K562 (cell line): Measurements from ENCODE around the gene TUBB2A. TPM values are rescaled to one million over a fixed set of nuclear protein-coding genes. Genes with fewer than 3 reads are reported as not detected.

Source experiments
- ATAC-seq: fragments of 200-7000 bp; cut with Tn5 transposase; 3 replicates; pipeline ENCODE4 v1.9.1; 2020; ENCODE audit warnings: moderate library complexity
- BruUV-seq: library from RNA; stranded (reverse); fragments of 400-500 nt; replicated peaks from 2 replicates; lab custom pipeline; 2021; lab: Mats Ljungman, UMichigan
- CTCF ChIA-PET: fragments of 300-600 bp; formaldehyde crosslinking; extraction: SDS; loops from one replicate; lab custom pipeline; 2021; ENCODE audit warnings: low intra/inter-chr PET ratio; lab: Yijun Ruan, JAX
- POLR2A ChIA-PET: fragments of 300-600, 350-650 bp; sonication (Branson Sonifier 250); formaldehyde crosslinking; extraction: SDS; loops from one replicate; lab custom pipeline; 2021; ENCODE audit warnings: antibody characterized with exemption, inconsistent platforms; lab: Yijun Ruan, JAX
- DNase-seq, 4 experiments: peaks; one replicate each; pipeline versions ENCODE4 v3.0.0 to v3.0.0-alpha.2; 2011 to 2018; ENCODE audit warnings: low spot score in 3 of 4, mixed read lengths in 3 of 4; ENCODE audit errors: extremely low read depth in 1 of 4
- FAIRE-seq: peaks from 2 replicates; lab custom pipeline; 2011; peaks lifted over from hg19 to GRCh38; lab: Jason Lieb, UNC
- H2AFZ ChIP-seq: 2 replicates; pipeline ENCODE4 v1.6.0; 2011; ENCODE audit warnings: low read depth, low read length, control low read depth, inconsistent platforms
- H3K27ac ChIP-seq: fragments of 200-600 bp; 3 replicates; pipeline ENCODE4 v1.8.0; 2011; ENCODE audit warnings: low read depth, mild to moderate bottlenecking, control low read depth, inconsistent platforms, low read length, moderate library complexity, mixed read lengths; ENCODE audit errors: extremely low read depth
- H3K27me3 ChIP-seq, 2 experiments: fragments of 300-600 bp in 1 of 2; 2 replicates in 1 of 2; 3 replicates in 1 of 2; pipeline versions ENCODE4 v1.6.0 to v1.8.0; 2011; ENCODE audit warnings: inconsistent platforms in 2 of 2, low read length in 2 of 2, mild to moderate bottlenecking in 1 of 2, mixed read lengths in 1 of 2, moderate library complexity in 1 of 2; ENCODE audit not compliant: control insufficient read depth in 2 of 2, insufficient read depth in 2 of 2
- H3K36me3 ChIP-seq: fragments of 300-600 bp; 3 replicates; pipeline ENCODE4 v1.8.0; 2011; ENCODE audit warnings: mild to moderate bottlenecking, low read length, inconsistent platforms; ENCODE audit not compliant: control insufficient read depth, insufficient read depth
- H3K4me1 ChIP-seq, 2 experiments: fragments of 200-600 bp in 1 of 2; replicated peaks in 1 of 2; 2 replicates in 1 of 2; 3 replicates in 1 of 2; pipeline versions ENCODE4 v1.5.1 to v1.8.0; 2011; ENCODE audit warnings: inconsistent platforms in 2 of 2, low read length in 2 of 2, mild to moderate bottlenecking in 1 of 2, mixed read lengths in 1 of 2, moderate library complexity in 1 of 2; ENCODE audit not compliant: control insufficient read depth in 2 of 2, insufficient read depth in 2 of 2
- H3K4me2 ChIP-seq: 2 replicates; pipeline ENCODE4 v1.6.1; 2011; ENCODE audit warnings: low read length, control low read depth, inconsistent platforms, mixed read lengths; ENCODE audit not compliant: insufficient read depth
- H3K4me3 ChIP-seq: fragments of 200-600 bp; sonication (generic), shearing (Covaris generic); 2 replicates; pipeline ENCODE4 v1.5.1; 2016; ENCODE audit warnings: control low read depth, inconsistent platforms
- H3K79me2 ChIP-seq: fragments of 200-600 bp; 3 replicates; pipeline ENCODE4 v1.8.0; 2011; ENCODE audit warnings: low read length, inconsistent platforms; ENCODE audit not compliant: control insufficient read depth, insufficient read depth
- H3K9ac ChIP-seq, 2 experiments: 2 replicates each; pipeline versions ENCODE4 v1.6.0 to v1.6.1; 2011; ENCODE audit warnings: low read depth in 2 of 2, low read length in 2 of 2, control low read depth in 1 of 2, inconsistent platforms in 1 of 2, mild to moderate bottlenecking in 1 of 2, mixed read lengths in 1 of 2; ENCODE audit not compliant: insufficient read depth in 1 of 2
- H3K9me1 ChIP-seq: one replicate; pipeline ENCODE4 v1.6.0; 2011; ENCODE audit warnings: inconsistent platforms, mild to moderate bottlenecking, low read length, moderate library complexity; ENCODE audit not compliant: control insufficient read depth, insufficient read depth
- H3K9me3 ChIP-seq: replicated peaks from 2 replicates; pipeline ENCODE4 v1.5.1; 2011; ENCODE audit warnings: low read depth, low read length, inconsistent platforms; ENCODE audit not compliant: control insufficient read depth, insufficient read depth
- H4K20me1 ChIP-seq: replicated peaks from 2 replicates; pipeline ENCODE4 v1.6.1; 2011; ENCODE audit warnings: low read length, inconsistent platforms, mixed read lengths; ENCODE audit not compliant: control insufficient read depth, insufficient read depth
- AFF4 ChIP-seq: sonication (generic); formaldehyde crosslinking; IDR thresholded peaks from 2 replicates; pipeline ENCODE4 v1.8.0; 2023; ENCODE audit warnings: mild to moderate bottlenecking, missing genetic modification reagents
- ELF2 ChIP-seq: fragments of 250-450 bp; sonication (Bioruptor Pico); IDR thresholded peaks from 2 replicates; pipeline ENCODE4 v1.5.0; 2021; ENCODE audit warnings: mild to moderate bottlenecking
- GTF2E2 ChIP-seq: fragments of 200-800 bp; sonication (Bioruptor generic); IDR thresholded peaks from 2 replicates; pipeline ENCODE4 v1.6.1; 2016; ENCODE audit warnings: missing genetic modification characterization, missing compliant biosample characterization
- KDM1A ChIP-seq, 2 experiments: fragments of 450-650 bp; IDR thresholded peaks; 2 replicates each; pipeline ENCODE4 v1.6.1; 2016; ENCODE audit warnings: mild to moderate bottlenecking in 2 of 2
- KDM5B ChIP-seq: fragments of 200-600 bp; sonication (generic); IDR thresholded peaks from 2 replicates; pipeline ENCODE4 v1.6.1; 2012; ENCODE audit warnings: low read depth, mild to moderate bottlenecking, moderate library complexity, low read length, control low read depth, inconsistent platforms; ENCODE audit not compliant: insufficient replicate concordance
- NONO ChIP-seq, 2 experiments: fragments of 200-400 bp in 1 of 2; fragments of 450-650 bp in 1 of 2; formaldehyde crosslinking in 1 of 2; IDR thresholded peaks; 2 replicates each; pipeline ENCODE4 v1.6.1; 2017; ENCODE audit warnings: low read depth in 2 of 2, mild to moderate bottlenecking in 2 of 2, moderate library complexity in 2 of 2, low read length in 1 of 2
- PCBP2 ChIP-seq: fragments of 200-400 bp; formaldehyde crosslinking; IDR thresholded peaks from 2 replicates; pipeline ENCODE4 v1.6.1; 2018; ENCODE audit warnings: low read length, low read depth, mild to moderate bottlenecking, moderate library complexity; ENCODE audit not compliant: poor library complexity, severe bottlenecking
- RCOR1 ChIP-seq, 2 experiments: IDR thresholded peaks; 2 replicates each; pipeline ENCODE4 v1.6.1; 2012; ENCODE audit warnings: low read depth in 2 of 2, low read length in 2 of 2, borderline replicate concordance in 1 of 2, improper control_type of control experiment in 1 of 2
- USF2 ChIP-seq: sonication (generic); formaldehyde crosslinking; IDR thresholded peaks from 2 replicates; pipeline ENCODE4 v1.5.0; 2020; ENCODE audit warnings: missing genetic modification reagents
- WGBS: fragments of 100-300 bp; shearing (Covaris generic); methylation state at CpG from one replicate; pipeline ENCODE4 v1.1.6; 2016; ENCODE audit warnings: low coverage, mixed read lengths; ENCODE audit not compliant: insufficient coverage; ENCODE audit errors: missing lambda C conversion rate; 5-methylcytosine and 5-hydroxymethylcytosine counted together
- in situ Hi-C: fragments of 300-500 bp; cut with MboI; formaldehyde crosslinking; loops from 4 replicates; pipeline ENCODE4 v1.15.0; 2018; ENCODE audit warnings: inconsistent platforms, mixed read lengths
- intact Hi-C: fragments of 100-400 bp; cut with micrococcal nuclease; formaldehyde crosslinking; loops from 2 replicates; pipeline ENCODE4 v1.14.2; 2022
- polyA plus RNA-seq, 8 experiments: library from polyadenylated mRNA; depleted of rRNA in 4 of 8; stranded (reverse) in 5 of 8; unstranded in 3 of 8; fragments of >200 nt; fragmentation: Nextera tagmentation in 2 of 8; fragmentation: Illumina TruSeq in 1 of 8; extraction: Ambion mirVana in 2 of 8; extraction: Trizol in 1 of 8; gene quantifications; 2 replicates each; pipeline versions ENCODE4 v1.2.1 to v1.2.3, GENCODE V29; 2011 to 2014; ENCODE audit warnings: inconsistent platforms in 1 of 8, missing spikeins in 1 of 8
- total RNA-seq, 7 experiments: library from RNA; depleted of rRNA in 6 of 7; stranded (reverse); fragments of >200 nt in 6 of 7; fragmentation: Illumina TruSeq in 2 of 7; extraction: Trizol in 2 of 7; gene quantifications; 2 replicates each; pipeline versions ENCODE4 v1.2.1 to v1.2.3, GENCODE V29; 2011 to 2021; ENCODE audit warnings: low replicate concordance in 1 of 7

The TUBB2A gene
- total and polyA plus RNA-seq, 9 of the 15 experiments (the other 6 are each of a cell fraction or from before 2014, with no cell fraction given) = 3.6 to 92.1 (median 45.6) TPM

GRCh38 chr6:3114377-3114776, 43.0 kb downstream of the TUBB2A start:
- Histone ChIP-seq H3K79me2 (peaks cover 8% of the 10 kb centered on the region; the same call in 2 of the 3 replicates), H3K36me3 (peaks cover 55% of the 10 kb centered on the region; the same call in 2 of the 3 replicates), H3K4me2 (no peak overlapping the region), H3K27me3 (no peaks in the 10 kb centered on the region), H3K4me3 (no peak overlapping the region), H3K27ac (no peak overlapping the region), H3K4me1 (peaks cover 5 to 12% of the 10 kb centered on the region in 2 experiments; a peak in 3 of 5 replicates), H4K20me1 (no peaks in the 10 kb centered on the region; the same call in 1 of the 2 replicates), H3K9ac (no peak overlapping the region; a peak in 1 of 4 replicates), H2AFZ (no peak overlapping the region), H3K9me1 (no peaks in the 10 kb centered on the region), H3K9me3 (no peaks in the 10 kb centered on the region)
- intact Hi-C loops = no loop called here
- peak; percentile 33 to 54; a peak in 3 of 4 replicates for TF ChIP-seq KDM1A (IDR thresholded peaks at IDR 0.05)
- TF ChIP-seq ELF2 (CRISPR knock-in tag) = no peak
- no peak for TF ChIP-seq KDM5B
- TF ChIP-seq GTF2E2 (tag) = no peak
- no peak for TF ChIP-seq PCBP2
- no peak for TF ChIP-seq AFF4 (CRISPR knock-in tag)
- TF ChIP-seq NONO (IDR thresholded peaks at IDR 0.05; ENCODE audit: low read depth in 2 of 2, low read length in 1 of 2) = no peak
- peak in 1 of 2 experiments; percentile 75; a peak in 2 of 4 replicates for TF ChIP-seq RCOR1 (IDR thresholded peaks at IDR 0.05; ENCODE audit: borderline replicate concordance in 1 of 2, low read depth in 2 of 2, low read length in 2 of 2)
- TF ChIP-seq USF2 (CRISPR knock-in tag) = no peak
- ATAC-seq = no peak
- ChIA-PET POLR2A (interaction anchor here (0.7 kb wide), 1 partner anchor 331 kb away, joined by 3 read pairs; no protein-coding TSS in a partner anchor), CTCF (no interaction called here)
- no peak for FAIRE-seq
- no TSS peak for BruUV-seq
- 83% methylated on average over 6 of the region's 6 CpGs for WGBS
- in situ Hi-C loops = no loop called here
- no peak for DNase-seq
